Kasumi-1 (cell line): ENCODE data around the gene FOXN3.

Experiments used
- DNase-seq, 2 experiments: peaks; one replicate each; lab custom pipeline; 2025; lab: John Stamatoyannopoulos, UW

The FOXN3 gene

DNA sequence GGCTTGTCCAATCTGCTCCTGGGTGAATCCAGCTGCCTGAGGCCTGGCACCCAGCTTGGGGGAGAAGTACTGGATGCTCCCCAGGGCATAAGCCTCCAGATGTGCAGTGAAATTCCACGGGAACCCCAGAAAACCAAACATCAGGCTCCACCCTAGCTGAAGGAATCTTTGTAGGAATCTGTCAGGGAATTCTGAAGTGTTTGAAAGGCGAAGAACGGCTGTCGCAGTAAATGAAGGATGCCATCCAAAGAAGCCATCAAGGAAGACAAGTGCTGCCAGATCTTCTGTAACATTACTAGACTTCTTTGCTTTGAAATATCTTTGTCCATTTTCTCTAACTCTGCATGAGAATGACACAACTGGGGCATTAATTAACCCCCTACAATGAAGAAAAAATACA lies 219.4 kb downstream of the FOXN3 start:
- no peak for DNase-seq

DNA sequence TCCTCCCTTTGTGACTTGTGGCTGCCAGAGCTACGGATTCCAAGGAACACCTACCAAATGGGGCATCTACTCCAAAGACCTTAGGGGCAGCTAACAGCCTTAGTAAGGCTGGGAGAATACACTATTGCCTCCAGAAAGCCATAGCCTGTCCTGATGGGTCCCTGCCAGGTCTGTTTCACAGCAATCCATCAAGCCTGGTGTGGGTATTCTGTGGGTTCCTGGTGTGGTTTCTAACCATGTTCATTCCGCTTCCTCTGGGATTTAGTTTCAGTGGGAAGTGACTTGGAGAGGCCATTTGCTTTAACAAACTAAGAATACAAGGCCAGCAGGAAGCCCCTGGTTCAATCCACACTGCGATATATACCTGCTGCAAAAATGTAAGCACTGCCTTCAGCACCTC lies 220.5 kb downstream of the FOXN3 start:
- DNase-seq: no peak

DNA sequence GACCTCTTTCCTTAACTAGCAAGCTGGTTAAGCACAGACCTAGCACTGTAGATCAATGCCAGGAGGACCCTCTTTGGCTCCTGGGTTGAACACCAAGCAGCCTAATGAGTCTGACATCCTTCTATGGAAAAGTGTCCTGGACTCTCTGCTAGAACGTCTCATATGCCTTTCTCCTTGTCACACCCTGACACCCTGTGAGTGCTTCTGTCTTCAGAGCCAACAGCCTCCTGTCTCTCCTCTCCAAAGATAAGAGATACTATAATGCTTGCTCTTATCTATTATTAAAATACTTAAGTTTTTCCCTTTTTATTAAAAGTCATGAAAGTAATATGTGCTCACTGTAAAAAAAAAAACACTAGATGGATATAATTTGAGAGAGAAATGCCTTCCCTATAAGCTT lies 222.7 kb downstream of the FOXN3 start:
- DNase-seq: no peak

DNA sequence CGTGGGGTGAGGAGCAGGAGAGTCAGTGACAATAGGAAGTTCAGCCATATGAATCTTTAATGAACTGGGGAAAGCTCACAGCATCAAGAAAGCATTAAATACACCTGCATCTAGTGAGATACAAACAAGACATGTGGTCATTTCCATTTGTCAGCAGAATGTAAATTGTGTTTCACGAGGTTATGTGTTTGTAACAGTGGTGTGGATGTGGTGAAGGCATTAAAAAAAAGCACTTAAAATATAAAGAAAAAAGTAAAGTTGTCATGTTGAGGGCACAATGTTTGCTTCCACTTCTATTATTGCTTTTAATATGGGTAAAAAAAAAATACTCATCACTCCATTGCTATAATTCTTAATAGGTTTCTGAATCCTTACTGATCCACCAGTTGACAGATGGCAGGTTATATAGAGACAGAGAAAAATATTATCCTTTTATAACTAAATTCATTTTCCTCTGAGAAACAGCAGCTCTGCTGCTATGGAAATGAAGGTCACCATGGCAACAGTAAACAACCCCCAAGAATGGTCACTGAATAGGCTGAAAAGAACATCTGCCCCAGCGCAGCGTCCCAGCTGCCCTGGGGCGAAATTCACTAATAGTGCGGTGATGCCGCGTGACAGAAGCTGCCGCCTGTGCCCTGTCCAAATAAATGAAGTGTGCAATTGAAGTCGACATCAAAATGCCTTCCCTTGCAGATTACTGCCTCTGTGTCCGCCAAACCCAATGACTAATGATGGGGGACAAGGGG lies 226.1 kb downstream of the FOXN3 start:
- DNase-seq: no peak

DNA sequence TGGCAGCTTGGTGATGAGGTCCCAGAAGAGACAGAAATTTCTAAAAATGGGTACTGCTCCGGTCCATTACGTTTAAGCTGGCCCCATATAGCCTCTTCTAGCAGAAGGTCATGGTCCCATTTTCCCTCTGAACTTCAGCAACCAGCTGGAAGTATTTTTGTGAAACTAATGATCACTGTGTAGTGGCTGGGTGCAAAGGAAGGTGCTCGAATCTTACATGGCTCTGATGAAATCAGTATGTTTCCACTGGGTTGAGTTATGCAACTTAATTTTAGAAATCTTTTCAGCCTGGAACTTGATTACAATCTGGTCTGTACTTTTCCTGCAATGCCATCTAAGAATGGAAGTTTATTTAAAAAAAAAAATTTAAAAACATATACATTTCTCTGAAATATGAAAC lies 228.5 kb downstream of the FOXN3 start:
- no peak for DNase-seq

DNA sequence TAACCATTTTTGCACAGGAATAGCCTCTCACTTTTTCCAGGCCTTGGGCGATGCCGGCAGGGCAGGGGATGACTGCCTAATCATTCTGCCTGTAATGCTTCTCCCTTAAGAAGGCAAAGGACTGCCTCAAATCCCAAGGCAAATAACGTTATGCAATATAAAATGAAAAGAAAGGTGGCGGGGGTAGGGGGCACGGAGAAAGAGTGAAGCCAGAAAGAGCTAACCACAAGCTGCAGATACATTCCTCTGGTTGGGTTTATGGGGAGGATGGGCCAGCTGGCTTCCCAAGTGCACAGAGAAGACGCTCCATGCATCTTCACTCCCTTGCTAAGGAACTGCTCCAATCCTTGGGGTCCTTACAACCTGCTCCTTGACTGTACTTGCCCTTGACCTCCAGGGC lies 229.5 kb downstream of the FOXN3 start:
- DNase-seq: no peak

DNA sequence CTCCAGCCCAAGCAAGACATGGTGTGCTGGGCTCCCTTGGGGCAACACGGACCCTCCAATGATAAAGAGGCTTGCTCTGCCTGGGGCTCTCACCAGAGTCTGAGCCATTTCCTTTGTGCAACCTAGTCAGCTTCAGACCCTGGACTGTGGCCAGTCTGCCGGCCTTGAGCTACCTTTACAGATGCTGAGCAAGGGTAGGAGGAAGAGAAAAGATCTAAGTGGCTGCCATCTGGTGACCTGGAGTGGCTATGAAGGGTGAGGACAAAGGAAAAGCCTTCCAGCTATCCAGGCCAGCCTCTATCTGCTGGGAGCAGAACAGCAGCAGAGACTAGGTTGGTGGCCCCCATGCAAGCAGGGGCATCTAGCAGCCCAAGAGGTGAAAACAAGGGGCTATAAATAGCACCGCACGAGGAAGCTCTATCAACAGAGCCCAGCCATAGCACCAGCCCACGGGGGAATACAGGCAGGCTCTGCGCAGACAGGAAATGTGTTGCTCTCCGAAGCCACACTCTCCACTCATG lies 230.1 kb downstream of the FOXN3 start:
- peak; percentile 25 to 36 for DNase-seq

DNA sequence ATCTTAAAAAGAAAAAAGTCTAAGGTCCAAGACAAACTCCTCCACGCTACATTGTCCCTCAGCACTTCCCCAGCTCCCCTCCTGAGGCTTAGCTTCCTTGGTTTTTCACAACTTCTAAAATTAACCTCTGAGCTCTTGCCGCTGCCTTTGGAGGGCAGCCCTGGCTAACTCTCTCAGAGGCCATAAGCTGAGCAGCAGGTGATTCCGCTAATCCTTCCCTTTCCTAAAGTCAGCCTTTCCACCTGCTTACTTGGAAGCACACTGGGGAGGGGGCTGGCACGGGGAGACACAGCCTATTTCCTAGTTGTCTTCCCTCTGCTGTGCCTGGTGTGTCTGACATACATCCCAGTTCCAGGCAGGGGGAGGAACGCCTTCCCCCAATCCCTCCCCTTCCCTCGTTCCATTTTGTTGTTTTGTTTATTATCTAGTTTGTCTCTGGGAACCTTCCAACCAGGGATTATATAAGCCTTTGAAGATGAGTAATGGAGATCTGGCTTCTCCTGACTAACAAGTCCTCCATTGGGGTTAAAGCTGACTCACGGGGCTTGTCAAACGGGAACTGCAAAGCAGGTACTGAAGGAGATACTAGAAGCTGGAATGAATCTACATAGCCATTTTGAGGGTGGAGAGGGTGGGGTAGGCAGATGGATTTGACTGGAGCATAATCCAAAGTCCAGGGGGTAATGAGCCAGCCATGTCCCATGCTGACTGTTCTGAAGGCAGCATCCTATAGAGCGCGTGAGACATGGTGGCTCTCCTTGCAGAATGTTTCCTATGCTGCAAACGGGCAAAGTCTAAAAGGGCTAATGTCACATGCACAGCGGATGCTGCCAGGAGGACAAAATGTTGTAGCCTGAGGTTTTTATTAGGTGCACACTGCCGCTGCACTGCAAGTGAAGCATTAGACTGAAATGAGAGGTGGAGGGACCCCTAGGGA lies 230.8 kb downstream of the FOXN3 start:
- DNase-seq: no peak

DNA sequence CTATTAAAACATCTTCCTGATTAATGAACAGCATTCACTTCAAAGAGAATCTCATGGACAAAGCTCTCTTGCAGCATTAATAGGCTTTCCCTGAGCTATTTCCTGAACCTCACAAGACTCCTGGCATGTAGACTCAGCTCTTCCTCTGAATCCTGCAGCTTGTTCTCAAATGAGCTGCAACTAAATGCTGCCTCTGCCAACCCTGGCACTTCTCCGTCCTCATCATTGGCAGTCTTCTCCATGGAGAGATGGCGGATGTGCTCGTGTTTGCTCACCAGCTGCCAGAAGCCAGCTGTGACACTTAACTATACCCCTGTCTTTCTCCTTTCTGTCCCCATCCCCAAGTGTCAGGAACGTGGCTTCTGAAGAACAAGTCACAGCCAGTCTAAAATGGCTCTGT lies 232.1 kb downstream of the FOXN3 start:
- DNase-seq: no peak

DNA sequence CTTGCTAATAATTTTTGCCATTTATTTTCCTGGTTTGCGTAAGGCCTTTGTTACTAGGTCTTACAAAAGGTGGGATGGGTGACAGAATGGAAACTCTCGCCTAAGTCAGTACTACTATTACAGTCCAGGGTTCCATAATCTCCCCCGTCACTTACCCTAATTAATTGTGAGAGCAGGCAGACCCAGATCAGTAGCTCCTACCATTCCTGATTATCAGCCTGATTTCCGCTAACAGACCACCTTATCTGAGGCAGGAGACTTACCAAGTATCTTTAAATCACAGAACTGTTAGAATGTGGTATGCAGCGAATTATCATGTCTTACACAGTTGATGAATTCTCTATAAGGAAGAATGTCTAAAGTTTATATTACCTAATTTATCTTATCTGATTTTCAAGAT lies 234.7 kb downstream of the FOXN3 start:
- DNase-seq: no peak

DNA sequence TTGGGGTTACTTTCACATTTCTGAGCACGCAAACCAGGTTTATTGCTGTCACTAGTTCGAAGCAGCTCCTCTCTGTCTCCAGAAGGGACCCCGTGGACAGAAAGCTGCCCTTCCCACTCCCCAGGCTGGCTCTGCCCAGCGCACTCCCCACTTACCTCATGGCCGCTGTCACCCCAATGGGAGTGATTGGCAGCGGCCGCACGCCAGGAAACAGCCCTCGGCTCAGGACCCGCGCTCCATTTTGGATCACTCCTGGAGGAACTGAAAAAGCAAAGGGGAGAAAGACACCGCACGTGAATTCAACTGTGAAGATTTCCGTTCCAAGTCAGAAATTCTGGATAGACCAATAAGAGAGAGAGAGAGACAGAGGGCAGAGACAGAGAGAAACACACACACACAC lies 236.5 kb downstream of the FOXN3 start:
- no peak for DNase-seq

DNA sequence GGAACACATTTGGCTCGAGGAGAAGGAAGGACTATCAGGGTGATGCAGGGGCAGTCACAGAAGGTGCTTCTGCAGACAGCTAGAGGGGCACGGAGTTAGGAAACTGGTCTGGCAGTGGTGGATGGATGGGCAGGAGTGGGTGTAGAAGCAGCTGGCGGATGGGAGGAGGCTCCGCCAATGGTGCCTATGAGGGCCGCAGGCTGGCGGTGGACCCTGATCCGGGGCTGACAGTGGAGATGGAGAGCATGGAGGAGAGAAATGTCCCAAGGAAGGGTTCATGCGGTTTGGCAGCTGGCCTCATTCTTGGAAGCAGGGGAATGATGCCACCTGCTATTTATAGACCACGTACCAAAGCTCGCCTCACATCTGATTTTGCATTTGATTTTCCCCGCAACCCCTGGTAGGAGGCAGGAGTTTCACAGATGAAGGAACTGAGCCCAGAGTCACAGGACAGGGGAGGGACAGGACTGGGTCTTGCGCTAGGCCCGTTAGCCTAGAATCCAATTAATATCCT lies 237.1 kb downstream of the FOXN3 start:
- DNase-seq: no peak

DNA sequence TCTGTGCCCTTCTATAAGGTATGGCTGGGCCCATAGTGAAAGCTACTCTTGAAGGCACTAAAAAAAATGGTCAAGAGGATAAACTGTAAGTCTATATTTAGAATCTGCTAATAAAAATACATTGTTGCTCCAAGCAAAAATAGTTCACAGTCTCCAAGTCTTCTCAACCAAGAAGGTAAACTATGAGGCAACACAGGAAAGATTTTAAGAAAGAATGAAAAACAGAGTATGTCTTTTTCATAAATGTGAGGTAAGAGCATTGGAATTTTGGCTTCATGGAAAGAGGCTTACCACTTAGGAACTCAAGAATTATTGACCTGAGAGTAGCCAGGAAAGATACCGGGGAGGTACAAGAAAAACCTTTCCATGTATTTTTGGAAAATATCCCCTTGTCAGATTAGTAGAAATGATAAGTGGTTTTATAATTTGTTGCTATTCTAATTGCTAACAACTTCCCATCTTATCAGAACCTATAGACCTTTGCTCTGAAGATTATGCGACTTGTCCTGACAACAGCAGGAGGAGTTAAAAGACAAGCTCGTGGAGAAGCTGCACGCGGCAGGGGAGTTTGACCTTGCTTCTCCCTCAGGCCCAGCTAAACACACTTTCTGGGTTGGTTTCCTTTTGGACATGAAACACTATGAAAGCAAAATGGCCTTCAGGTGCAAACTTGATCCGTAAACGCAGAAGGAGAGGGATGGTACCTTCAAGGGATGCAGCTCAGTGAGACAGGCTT lies 238.1 kb downstream of the FOXN3 start:
- no peak for DNase-seq

DNA sequence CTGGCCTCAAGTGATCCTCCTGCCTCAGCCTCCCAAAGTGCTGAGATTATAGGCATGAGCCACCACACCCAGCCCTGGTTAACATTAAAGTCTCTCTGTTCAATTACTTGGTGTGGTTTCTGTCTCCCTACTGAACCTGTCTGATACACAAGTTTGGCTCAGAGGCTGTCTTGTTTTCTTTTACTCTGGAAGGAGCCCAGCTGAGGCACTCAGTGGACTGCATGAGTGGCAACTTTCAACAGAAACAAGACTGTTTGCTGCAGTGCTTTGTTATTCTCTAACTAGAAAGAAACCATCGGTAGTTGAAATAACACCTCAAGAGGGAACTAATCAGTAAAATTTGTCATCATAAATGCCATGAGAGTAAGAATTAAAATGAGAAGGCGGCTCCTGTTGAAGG lies 238.7 kb downstream of the FOXN3 start:
- no peak for DNase-seq

DNA sequence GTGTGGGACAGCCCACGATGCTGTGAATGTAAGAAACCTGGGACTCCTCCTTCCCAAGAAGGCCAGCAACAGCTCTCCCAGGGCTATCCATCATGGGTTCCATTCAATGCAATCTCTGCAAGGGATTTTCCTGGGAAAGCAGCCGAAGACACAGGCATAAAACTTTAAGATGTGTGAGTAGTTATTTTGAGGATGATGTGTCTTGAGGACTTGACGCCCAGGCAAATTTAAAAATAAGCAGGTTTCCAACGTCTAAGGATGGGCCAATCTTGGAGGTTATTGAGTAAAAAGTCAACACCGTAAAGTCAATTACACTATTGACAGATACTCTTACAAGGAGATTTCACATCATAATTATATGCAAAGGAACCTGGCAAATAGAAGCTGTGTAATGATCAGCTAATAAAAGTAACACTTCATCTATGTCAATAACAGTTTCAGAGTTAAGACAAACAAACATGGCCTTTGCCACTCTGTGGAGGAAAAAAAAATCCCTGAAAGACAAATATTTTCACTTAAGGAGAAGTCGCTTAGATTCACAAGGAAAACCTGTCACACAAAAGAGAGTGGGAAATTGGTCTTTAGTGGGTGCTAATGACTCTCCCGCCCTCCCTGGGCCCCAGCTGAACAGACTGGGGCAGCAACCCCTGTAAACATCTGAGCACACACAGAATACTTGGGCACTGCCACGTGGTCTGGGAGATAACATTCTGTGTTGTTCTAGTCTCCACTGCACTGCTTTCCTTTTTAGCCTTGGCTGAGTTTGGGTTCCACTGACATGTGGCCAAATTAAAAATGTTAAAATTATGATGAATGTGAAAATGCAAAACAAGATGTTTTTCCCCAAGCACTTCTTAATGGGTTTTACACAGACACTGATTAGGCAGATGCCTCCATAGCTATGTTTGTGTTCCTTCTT lies 240.9 kb downstream of the FOXN3 start:
- no peak for DNase-seq

DNA sequence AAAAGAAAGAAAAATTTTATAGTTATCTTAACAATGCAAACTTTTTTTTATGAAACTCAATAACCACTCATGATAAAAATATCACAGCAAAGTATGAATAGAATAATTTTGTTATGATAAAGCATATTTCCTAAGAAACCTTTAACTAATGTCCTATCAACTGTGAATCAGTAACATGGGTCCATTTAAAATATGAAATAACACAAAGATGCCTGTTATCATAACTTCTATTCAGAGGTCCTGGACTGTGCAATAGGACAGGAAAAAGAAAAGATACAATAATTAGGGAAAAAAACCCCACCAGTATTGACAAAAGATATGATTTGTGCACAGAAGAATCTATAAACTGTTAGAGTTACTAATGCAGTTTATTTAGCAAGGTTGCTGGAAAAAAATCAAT lies 245.4 kb downstream of the FOXN3 start:
- no peak for DNase-seq

DNA sequence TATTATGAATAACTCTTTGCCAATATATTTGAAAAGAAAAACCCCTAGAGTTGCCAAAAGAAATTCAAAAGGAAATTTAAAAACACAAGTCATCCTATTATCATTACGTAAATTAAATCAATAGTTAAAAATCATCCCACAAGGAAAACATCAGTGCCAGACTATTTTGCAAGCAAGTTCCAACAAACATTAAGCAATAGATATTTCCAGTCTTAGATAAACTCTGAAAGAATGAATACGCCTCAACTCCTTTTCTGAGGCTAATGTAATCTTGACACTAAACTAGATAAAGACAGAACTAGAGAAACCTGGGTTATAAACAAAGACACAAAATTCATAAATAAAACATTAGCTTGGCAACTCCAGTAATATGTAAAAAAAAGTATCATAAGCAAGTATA lies 245.9 kb downstream of the FOXN3 start:
- DNase-seq: no peak

DNA sequence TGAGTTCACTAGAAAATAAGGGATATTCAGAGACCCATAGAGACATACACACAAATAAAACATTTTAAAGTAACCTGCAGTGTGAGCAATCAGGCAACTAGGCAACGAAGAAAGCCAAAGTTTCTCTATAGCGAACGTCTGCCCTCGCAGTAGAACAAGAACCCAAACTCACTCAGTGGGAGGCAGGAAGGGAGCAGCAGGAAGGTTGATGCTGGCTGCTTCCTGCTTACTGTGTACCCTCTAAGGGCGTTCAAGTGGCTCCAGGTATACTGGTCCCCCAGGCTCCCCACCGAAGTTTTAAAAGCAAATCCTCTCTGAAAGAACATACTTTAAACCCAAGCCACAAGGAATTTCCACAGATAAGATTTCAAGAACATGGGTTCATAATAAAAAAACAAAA lies 249.3 kb downstream of the FOXN3 start:
- DNase-seq: peak; percentile 6 to 18

DNA sequence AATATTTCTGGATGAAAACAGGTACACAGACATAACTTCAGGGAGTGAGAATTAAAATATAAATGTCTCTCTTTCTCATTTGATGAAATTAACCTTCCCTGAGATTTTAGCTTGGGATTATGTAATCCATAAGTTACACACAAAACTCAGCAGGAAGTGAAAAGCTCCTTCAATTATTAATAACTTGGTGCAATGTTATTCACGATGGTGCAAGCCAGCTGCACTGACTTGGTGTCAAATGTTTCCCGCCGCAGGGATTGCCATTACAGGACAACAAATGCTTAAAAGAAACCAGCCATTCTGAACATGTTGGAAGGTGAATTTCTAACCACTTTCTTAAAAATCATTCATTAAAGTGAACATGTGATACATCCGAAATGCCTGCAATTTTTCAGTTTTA lies 250.4 kb downstream of the FOXN3 start:
- DNase-seq: no peak

DNA sequence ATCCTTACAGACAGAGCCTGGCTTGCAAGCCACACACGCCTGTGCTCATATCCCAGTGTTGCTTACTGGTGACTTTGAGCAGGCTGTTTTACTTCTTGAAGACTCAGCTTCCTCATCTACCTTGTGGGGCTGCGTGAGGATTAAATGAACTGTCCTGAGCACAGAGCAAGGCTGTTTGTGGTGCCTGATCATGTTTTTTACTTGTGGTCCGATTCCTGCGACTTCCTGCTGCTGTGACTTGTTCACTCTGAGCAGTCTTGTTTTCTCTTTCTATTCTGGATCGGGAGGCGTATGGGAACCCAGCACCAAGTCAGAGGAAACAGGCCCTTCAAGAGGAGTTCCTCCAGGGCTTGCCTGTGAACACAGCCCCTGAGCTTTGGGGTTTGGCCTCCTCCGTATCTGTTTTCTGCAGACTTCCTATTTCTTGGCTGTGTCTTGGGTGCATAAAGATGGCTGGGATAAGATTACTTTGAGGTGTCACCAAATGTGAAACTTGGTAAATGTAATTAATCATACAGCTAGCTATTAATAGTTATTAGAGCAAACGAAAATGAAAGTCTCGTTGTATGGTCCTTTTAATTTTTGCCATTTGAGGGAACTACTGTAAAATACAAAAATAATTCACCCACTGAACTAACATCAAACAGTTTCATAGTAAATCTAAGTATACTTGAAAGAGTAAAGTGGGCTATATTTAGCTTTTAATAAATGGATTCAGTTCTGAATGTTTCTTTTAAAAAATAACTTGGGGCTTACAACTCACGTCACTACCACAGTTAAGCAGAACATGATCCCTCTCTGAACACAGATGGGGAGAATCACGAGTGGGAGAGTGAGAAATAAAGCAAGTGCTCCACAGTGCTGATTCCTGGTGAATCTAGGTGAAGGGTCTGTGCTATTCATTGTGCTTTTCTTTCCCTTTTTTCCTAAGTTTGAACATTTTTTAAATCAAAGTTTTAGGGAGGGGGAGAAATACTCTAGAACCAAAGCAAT lies 251.5 kb downstream of the FOXN3 start:
- peak; percentile 95 to 97 for DNase-seq
